CD4-positive, alpha-beta memory T cell (primary cell): Measurements from ENCODE around the gene BCL11A. TPM values are rescaled to one million over a fixed set of nuclear protein-coding genes. Genes with fewer than 3 reads are reported as not detected.

Source experiments
- CTCF ChIA-PET: fragments of 350-600 bp; sonication (Branson Sonifier 250); formaldehyde crosslinking; loops from one replicate; lab custom pipeline; 2021; ENCODE audit warnings: inconsistent platforms; ENCODE audit not compliant: partially characterized antibody; lab: Charles Lee
- POLR2A ChIA-PET: fragments of 350-600 bp; sonication (Branson Sonifier 250); formaldehyde crosslinking; loops from one replicate; lab custom pipeline; 2021; ENCODE audit not compliant: partially characterized antibody; lab: Charles Lee
- DNase-seq, 5 donors: peaks; one replicate each; pipeline versions ENCODE4 v3.0.0 to v3.0.0-alpha.2; 2020 to 2022; ENCODE audit warnings: mixed read lengths in 1 of 5
- H3K27ac ChIP-seq: one replicate; pipeline ENCODE4 v1.7.0; 2013; ENCODE audit warnings: low read depth, low read length
- H3K27me3 ChIP-seq: 2 replicates; pipeline ENCODE4 v1.7.0; 2013; ENCODE audit warnings: mild to moderate bottlenecking, low read length, moderate library complexity; ENCODE audit not compliant: insufficient read depth
- H3K36me3 ChIP-seq: 2 replicates; pipeline ENCODE4 v1.7.0; 2013; ENCODE audit warnings: mild to moderate bottlenecking, low read length, moderate library complexity; ENCODE audit not compliant: insufficient read depth
- H3K4me1 ChIP-seq: 2 replicates; pipeline ENCODE4 v1.7.0; 2013; ENCODE audit warnings: mild to moderate bottlenecking, low read length, moderate library complexity; ENCODE audit not compliant: insufficient read depth
- H3K4me3 ChIP-seq, 2 donors: one replicate each; pipeline ENCODE4 v1.7.0; 2013; ENCODE audit warnings: low read length in 2 of 2, mild to moderate bottlenecking in 1 of 2
- H3K9me3 ChIP-seq, 2 donors: one replicate each; pipeline ENCODE4 v1.7.0; 2013; ENCODE audit warnings: low read length in 2 of 2, control low read depth in 1 of 2; ENCODE audit not compliant: control insufficient read depth in 1 of 2
- H3K27ac Mint-ChIP-seq, 7 donors: one replicate each; pipeline ENCODE4 v1.8.0; 2020 to 2021; ENCODE audit warnings: mixed read lengths in 7 of 7, mild to moderate bottlenecking in 6 of 7, inconsistent platforms in 3 of 7, moderate library complexity in 3 of 7
- H3K27me3 Mint-ChIP-seq, 2 donors: one replicate each; pipeline ENCODE4 v1.8.0; 2020 to 2021; ENCODE audit warnings: mixed read lengths in 2 of 2
- H3K36me3 Mint-ChIP-seq, 2 donors: one replicate each; pipeline ENCODE4 v1.8.0; 2020 to 2021; ENCODE audit warnings: mixed read lengths in 2 of 2, inconsistent platforms in 1 of 2, mild to moderate bottlenecking in 1 of 2
- H3K4me1 Mint-ChIP-seq, 4 donors: one replicate each; pipeline ENCODE4 v1.8.0; 2020 to 2021; ENCODE audit warnings: mixed read lengths in 4 of 4, mild to moderate bottlenecking in 1 of 4
- H3K4me3 Mint-ChIP-seq, 8 donors: one replicate each; pipeline ENCODE4 v1.8.0; 2020 to 2021; ENCODE audit warnings: mixed read lengths in 8 of 8, mild to moderate bottlenecking in 7 of 8, moderate library complexity in 6 of 8, inconsistent platforms in 3 of 8
- H3K9me3 Mint-ChIP-seq, 8 donors: one replicate each; pipeline ENCODE4 v1.8.0; 2020 to 2021; ENCODE audit warnings: mixed read lengths in 8 of 8, mild to moderate bottlenecking in 5 of 8, inconsistent platforms in 3 of 8, moderate library complexity in 1 of 8
- intact Hi-C: fragments of 100-400 bp; cut with micrococcal nuclease; formaldehyde crosslinking; loops from one replicate; pipeline ENCODE4 v1.15.1; 2023
- polyA plus RNA-seq, 2 donors: library from polyadenylated mRNA; unstranded; fragments of 300-500 nt; fragmentation: Illumina TruSeq; gene quantifications; one replicate each; pipeline ENCODE4 v1.2.3, GENCODE V29; 2021
- total RNA-seq, 2 experiments: library from RNA; stranded (reverse); gene quantifications; one replicate each; pipeline ENCODE4 v1.2.3, GENCODE V29; 2021

BCL11A gene
- total and polyA plus RNA-seq, 4 experiments from 2014 or later = 0.12 to 1.6 TPM; not detected in 2

DNA sequence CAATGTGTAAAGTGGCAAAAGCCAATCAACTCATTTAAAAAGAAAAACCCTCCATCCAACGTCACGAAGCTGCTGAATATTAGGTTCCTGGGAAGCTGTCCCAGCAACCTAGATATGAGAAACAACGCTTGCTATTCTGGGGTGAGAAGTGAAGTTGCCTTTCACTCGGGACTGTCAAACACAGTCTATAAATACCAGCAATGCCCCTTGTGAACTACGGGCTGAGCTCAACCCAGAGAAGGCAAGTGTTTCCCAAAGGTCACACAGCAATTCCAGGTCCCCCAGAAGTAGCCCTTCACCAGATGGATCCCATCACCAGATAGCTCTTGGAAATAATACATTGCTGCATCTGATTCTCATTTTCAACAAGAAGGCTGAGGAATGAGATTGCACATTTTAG, 67.9 kb downstream of the BCL11A start:
- Mint-ChIP-seq H3K27ac (no peak overlapping the region), H3K9me3 (no peaks in the 10 kb centered on the region), H3K4me3 (no peak overlapping the region), H3K36me3 (no peaks in the 10 kb centered on the region), H3K27me3 (peaks cover 9 to 19% of the 10 kb centered on the region in 2 donors), H3K4me1 (no peaks in the 10 kb centered on the region)
- CTCF ChIA-PET = no interaction called here
- intact Hi-C loops = no loop called here
- POLR2A ChIA-PET = no interaction called here
- Histone ChIP-seq H3K27ac (no peak overlapping the region), H3K4me1 (no peaks in the 10 kb centered on the region), H3K9me3 (no peaks in the 10 kb centered on the region), H3K27me3 (no peaks in the 10 kb centered on the region), H3K36me3 (no peaks in the 10 kb centered on the region), H3K4me3 (no peak overlapping the region)
- no peak for DNase-seq

DNA sequence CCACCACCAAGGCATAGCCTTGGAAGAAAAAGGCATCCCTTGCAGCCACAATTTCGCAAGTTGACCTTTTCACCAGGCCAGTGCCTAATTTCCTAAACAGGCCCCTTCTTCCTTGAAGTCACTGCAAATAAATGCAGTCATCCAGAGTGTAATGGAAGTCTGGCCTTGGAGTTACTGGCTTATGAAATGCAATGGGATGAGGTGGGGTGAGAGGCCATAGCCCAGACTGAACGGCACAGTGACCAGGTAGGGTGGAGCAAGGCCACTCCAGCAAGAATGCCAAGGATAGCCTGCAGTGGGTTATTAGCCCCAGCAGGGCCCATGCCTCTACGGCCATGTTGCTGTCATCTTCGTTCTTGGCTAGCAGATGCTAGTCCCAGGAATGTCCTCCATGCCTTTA, 68.4 kb downstream of the BCL11A start:
- POLR2A ChIA-PET = no interaction called here
- Mint-ChIP-seq H3K27ac (no peak overlapping the region), H3K36me3 (no peaks in the 10 kb centered on the region), H3K27me3 (peaks cover 5 to 19% of the 10 kb centered on the region in 2 donors), H3K9me3 (no peaks in the 10 kb centered on the region), H3K4me3 (no peak overlapping the region), H3K4me1 (no peaks in the 10 kb centered on the region)
- Histone ChIP-seq H3K36me3 (no peaks in the 10 kb centered on the region), H3K4me1 (no peaks in the 10 kb centered on the region), H3K27ac (no peak overlapping the region), H3K4me3 (no peak overlapping the region), H3K27me3 (no peaks in the 10 kb centered on the region), H3K9me3 (no peaks in the 10 kb centered on the region)
- DNase-seq = no peak
- intact Hi-C loops = no loop called here
- CTCF ChIA-PET = no interaction called here

DNA sequence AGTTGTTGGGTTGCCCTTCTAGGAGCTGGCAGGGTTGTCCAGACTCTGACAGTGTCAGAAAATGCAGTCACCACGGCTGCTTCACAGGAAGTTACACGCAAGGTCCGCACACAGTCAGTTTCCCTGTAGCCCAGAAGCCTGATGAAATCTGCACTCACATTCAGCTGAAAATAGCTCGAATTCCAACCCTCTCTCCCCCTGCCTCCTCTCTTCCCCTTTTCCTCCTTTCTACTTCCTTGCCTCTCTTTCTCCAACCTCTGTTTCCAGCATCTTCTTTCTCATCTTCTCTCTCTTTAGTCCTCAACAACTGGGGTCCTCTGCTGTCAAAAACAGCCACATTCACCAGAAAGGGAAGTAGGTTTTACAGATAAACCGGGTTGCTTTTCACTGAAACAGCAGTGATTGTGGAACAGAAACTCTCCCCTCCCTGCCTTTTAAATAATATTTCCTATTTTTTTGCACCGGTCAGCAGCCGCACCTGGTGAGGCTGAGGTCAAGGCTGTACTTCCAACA, 69.3 kb downstream of the BCL11A start:
- Histone ChIP-seq H3K27me3 (no peaks in the 10 kb centered on the region), H3K36me3 (no peaks in the 10 kb centered on the region), H3K4me3 (no peak overlapping the region), H3K9me3 (no peaks in the 10 kb centered on the region), H3K4me1 (no peaks in the 10 kb centered on the region), H3K27ac (no peak overlapping the region)
- intact Hi-C loops = no loop called here
- no peak for DNase-seq
- ChIA-PET POLR2A (no interaction called here), CTCF (no interaction called here)
- Mint-ChIP-seq H3K36me3 (no peaks in the 10 kb centered on the region), H3K27ac (no peak overlapping the region), H3K4me1 (no peaks in the 10 kb centered on the region), H3K9me3 (no peaks in the 10 kb centered on the region), H3K27me3 (peaks cover 5 to 19% of the 10 kb centered on the region in 2 donors), H3K4me3 (no peak overlapping the region)

DNA sequence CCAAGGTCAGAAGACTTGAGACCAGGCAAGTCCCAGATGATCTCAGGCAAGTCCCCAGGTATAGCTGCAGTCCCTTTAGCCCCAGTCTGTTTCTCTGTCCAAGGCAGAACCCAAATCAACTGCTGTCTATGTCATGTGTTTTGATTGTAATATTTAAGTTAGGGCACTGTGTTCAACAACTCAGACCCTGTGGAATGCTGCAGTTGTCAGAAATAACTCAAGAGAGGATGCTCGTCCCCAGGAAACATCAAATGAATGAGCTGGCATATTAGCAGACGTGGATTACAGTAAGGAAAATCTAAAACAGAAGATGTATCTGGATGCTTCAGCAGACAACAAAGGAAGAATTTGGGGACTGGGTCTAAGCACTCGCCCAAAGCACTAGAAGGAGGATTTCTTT, 70.1 kb downstream of the BCL11A start:
- no peaks in the 10 kb centered on the region for H3K9me3 ChIP-seq
- H3K4me1 ChIP-seq = no peaks in the 10 kb centered on the region
- H3K27ac ChIP-seq = no peak overlapping the region
- no peaks in the 10 kb centered on the region for H3K27me3 ChIP-seq
- intact Hi-C loops = no loop called here
- no peaks in the 10 kb centered on the region for H3K36me3 Mint-ChIP-seq
- H3K27ac Mint-ChIP-seq = no peak overlapping the region
- no peak overlapping the region for H3K4me3 ChIP-seq
- no peak for DNase-seq
- peaks cover 7 to 21% of the 10 kb centered on the region in 2 donors for H3K27me3 Mint-ChIP-seq
- no peaks in the 10 kb centered on the region for H3K4me1 Mint-ChIP-seq
- H3K9me3 Mint-ChIP-seq = no peaks in the 10 kb centered on the region
- ChIA-PET CTCF (no interaction called here), POLR2A (no interaction called here)
- H3K4me3 Mint-ChIP-seq = no peak overlapping the region
- H3K36me3 ChIP-seq = no peaks in the 10 kb centered on the region

DNA sequence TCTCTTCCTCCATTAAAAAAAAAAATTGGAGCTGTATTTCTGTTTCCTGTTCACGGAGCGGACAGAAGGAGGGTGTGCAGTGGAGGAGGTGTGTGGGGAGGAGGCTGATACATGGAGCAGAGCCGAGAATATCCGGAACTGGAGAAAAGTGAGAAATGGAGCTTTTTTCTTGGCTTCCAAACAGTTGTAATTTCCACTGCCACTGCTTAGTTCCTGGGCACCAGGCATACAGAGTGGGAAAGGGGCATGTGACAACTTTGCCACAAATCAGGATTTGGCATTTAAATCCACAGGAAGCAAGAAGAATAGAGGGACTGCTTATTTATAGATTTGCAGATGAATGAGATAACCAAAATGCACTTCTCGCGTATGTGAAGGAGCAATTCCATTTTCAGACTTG, 71.2 kb downstream of the BCL11A start:
- Mint-ChIP-seq H3K27ac (no peak overlapping the region), H3K4me3 (no peak overlapping the region), H3K27me3 (peaks cover 7 to 21% of the 10 kb centered on the region in 2 donors), H3K4me1 (no peaks in the 10 kb centered on the region), H3K36me3 (no peaks in the 10 kb centered on the region), H3K9me3 (no peaks in the 10 kb centered on the region)
- no peaks in the 10 kb centered on the region for H3K9me3 ChIP-seq
- CTCF ChIA-PET = no interaction called here
- intact Hi-C loops = no loop called here
- DNase-seq = no peak
- H3K4me3 ChIP-seq = no peak overlapping the region
- H3K4me1 ChIP-seq = no peaks in the 10 kb centered on the region
- H3K27me3 ChIP-seq = no peaks in the 10 kb centered on the region
- no peak overlapping the region for H3K27ac ChIP-seq
- POLR2A ChIA-PET = no interaction called here
- no peaks in the 10 kb centered on the region for H3K36me3 ChIP-seq

- Histone ChIP-seq H3K4me1 (no peaks in the 10 kb centered on the region), H3K4me3 (no peak overlapping the region), H3K27me3 (no peaks in the 10 kb centered on the region), H3K9me3 (no peaks in the 10 kb centered on the region), H3K27ac (no peak overlapping the region), H3K36me3 (no peaks in the 10 kb centered on the region)
- H3K27me3 Mint-ChIP-seq = peaks cover 7 to 21% of the 10 kb centered on the region in 2 donors
- H3K4me1 Mint-ChIP-seq = no peaks in the 10 kb centered on the region
- no peaks in the 10 kb centered on the region for H3K36me3 Mint-ChIP-seq
- no peak overlapping the region for H3K4me3 Mint-ChIP-seq
- ChIA-PET POLR2A (no interaction called here), CTCF (no interaction called here)
- intact Hi-C loops = no loop called here
- no peak for DNase-seq
- no peak overlapping the region for H3K27ac Mint-ChIP-seq
- H3K9me3 Mint-ChIP-seq = no peaks in the 10 kb centered on the region
These were observed 72.2 kb downstream of the BCL11A start for GRCh38 chr2:60481257-60481656.

- no peak for DNase-seq
- Histone ChIP-seq H3K27me3 (no peaks in the 10 kb centered on the region), H3K4me1 (no peaks in the 10 kb centered on the region), H3K27ac (no peak overlapping the region), H3K36me3 (no peaks in the 10 kb centered on the region), H3K4me3 (no peak overlapping the region), H3K9me3 (no peaks in the 10 kb centered on the region)
- ChIA-PET POLR2A (no interaction called here), CTCF (no interaction called here)
- H3K9me3 Mint-ChIP-seq = no peaks in the 10 kb centered on the region
- H3K4me1 Mint-ChIP-seq = no peaks in the 10 kb centered on the region
- H3K27me3 Mint-ChIP-seq = peaks cover 7 to 20% of the 10 kb centered on the region in 2 donors
- no peak overlapping the region for H3K27ac Mint-ChIP-seq
- H3K36me3 Mint-ChIP-seq = no peaks in the 10 kb centered on the region
- intact Hi-C loops = no loop called here
- no peak overlapping the region for H3K4me3 Mint-ChIP-seq
These were observed 73.2 kb downstream of the BCL11A start for GRCh38 chr2:60480089-60480773.
